Neural cell (in vitro differentiated cells): ENCODE measurements around the gene CYP19A1.

Experiments used
- EP300 ChIP-seq: fragments of 450-650 bp; conservative IDR thresholded peaks from 2 replicates; pipeline ENCODE4 v1.6.1; 2014; ENCODE audit warnings: antibody characterized with exemption, mild to moderate bottlenecking, moderate library complexity; ENCODE audit not compliant: poor library complexity, severe bottlenecking
- EZH2 ChIP-seq: fragments of 200-600, 300-800 bp; shearing (Covaris generic), sonication (generic); IDR thresholded peaks from 2 replicates; pipeline ENCODE4 v1.6.1; 2014; ENCODE audit warnings: antibody characterized with exemption, low read length, borderline replicate concordance, mild to moderate bottlenecking; ENCODE audit not compliant: insufficient read depth, poor library complexity, severe bottlenecking
- POLR2AphosphoS5 ChIP-seq: IDR thresholded peaks from 2 replicates; pipeline ENCODE4 v1.6.1; 2012
- RAD21 ChIP-seq: fragments of 450-650 bp; conservative IDR thresholded peaks from 2 replicates; pipeline ENCODE4 v1.6.1; 2014; ENCODE audit warnings: antibody characterized with exemption, mild to moderate bottlenecking, moderate library complexity
- REST ChIP-seq: IDR thresholded peaks from 2 replicates; pipeline ENCODE4 v1.6.1; 2012; ENCODE audit warnings: borderline replicate concordance
- SMC3 ChIP-seq: fragments of 450-650 bp; conservative IDR thresholded peaks from 2 replicates; pipeline ENCODE4 v1.6.1; 2014; ENCODE audit warnings: antibody characterized with exemption, mild to moderate bottlenecking, moderate library complexity; ENCODE audit not compliant: poor library complexity
- TF ChIP-seq, protein P1 (sequence below): fragments of 450-650 bp; IDR thresholded peaks from 2 replicates; pipeline ENCODE4 v1.5.1; 2014; ENCODE audit warnings: antibody characterized with exemption, mild to moderate bottlenecking, moderate library complexity; ENCODE audit not compliant: poor library complexity, severe bottlenecking

DNA sequence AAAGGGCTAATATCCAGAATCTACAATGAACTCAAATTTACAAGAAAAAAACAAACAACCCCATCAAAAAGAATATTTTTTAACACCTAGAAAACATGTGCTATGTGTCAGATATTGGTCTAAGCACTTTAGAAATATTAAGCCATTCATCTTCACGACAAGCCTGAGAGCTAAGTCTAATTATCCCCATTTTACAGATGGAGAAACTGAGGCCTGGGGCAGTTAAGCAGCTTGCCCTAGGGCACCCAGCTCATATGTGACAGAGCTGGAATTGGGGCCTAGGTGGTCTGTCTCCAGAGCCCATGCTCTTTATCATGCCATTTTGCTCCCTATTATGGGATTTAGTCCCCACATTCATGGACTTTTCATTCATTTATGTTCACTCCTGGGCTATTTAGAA, 92.8 kb downstream of the CYP19A1 start:
- TF ChIP-seq, protein P1, sequence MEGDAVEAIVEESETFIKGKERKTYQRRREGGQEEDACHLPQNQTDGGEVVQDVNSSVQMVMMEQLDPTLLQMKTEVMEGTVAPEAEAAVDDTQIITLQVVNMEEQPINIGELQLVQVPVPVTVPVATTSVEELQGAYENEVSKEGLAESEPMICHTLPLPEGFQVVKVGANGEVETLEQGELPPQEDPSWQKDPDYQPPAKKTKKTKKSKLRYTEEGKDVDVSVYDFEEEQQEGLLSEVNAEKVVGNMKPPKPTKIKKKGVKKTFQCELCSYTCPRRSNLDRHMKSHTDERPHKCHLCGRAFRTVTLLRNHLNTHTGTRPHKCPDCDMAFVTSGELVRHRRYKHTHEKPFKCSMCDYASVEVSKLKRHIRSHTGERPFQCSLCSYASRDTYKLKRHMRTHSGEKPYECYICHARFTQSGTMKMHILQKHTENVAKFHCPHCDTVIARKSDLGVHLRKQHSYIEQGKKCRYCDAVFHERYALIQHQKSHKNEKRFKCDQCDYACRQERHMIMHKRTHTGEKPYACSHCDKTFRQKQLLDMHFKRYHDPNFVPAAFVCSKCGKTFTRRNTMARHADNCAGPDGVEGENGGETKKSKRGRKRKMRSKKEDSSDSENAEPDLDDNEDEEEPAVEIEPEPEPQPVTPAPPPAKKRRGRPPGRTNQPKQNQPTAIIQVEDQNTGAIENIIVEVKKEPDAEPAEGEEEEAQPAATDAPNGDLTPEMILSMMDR = no peak
- TF ChIP-seq SMC3 = no peak
- TF ChIP-seq REST = no peak
- no peak for TF ChIP-seq RAD21
- TF ChIP-seq POLR2AphosphoS5 = no peak
- TF ChIP-seq EP300 = no peak
- TF ChIP-seq EZH2 = no peak
